Tibial artery (tissue), 4 donors: ENCODE results near the gene IFNA5.

ENCODE experiments used
- DNase-seq, 2 donors: peaks; one replicate each; pipeline ENCODE4 v3.0.0-alpha.2; 2019
- H3K27ac ChIP-seq, 2 donors: fragments of 200-600 bp; sonication (generic) in 1 of 2; 1 replicate in 1 of 2; 2 replicates in 1 of 2; pipeline ENCODE4 v1.5.1; 2018 to 2019; ENCODE audit warnings: mild to moderate bottlenecking in 1 of 2
- H3K27me3 ChIP-seq, 2 donors: fragments of 200-600 bp; sonication (generic) in 1 of 2; one replicate each; pipeline versions ENCODE4 v1.5.1 to v1.6.0; 2016 to 2019
- H3K36me3 ChIP-seq, 3 donors: fragments of 200-600 bp; sonication (generic) in 2 of 3; one replicate each; pipeline ENCODE4 v1.5.1; 2016 to 2019; ENCODE audit warnings: mild to moderate bottlenecking in 2 of 3
- H3K4me1 ChIP-seq, 4 donors: fragments of 200-600 bp; sonication (generic) in 2 of 4; 1 replicate in 3 of 4; 2 replicates in 1 of 4; pipeline ENCODE4 v1.5.1; 2016 to 2019
- H3K4me3 ChIP-seq, 2 donors: fragments of 200-600 bp; sonication (generic) in 1 of 2; 1 replicate in 1 of 2; 2 replicates in 1 of 2; pipeline ENCODE4 v1.5.1; 2018 to 2019; ENCODE audit warnings: mild to moderate bottlenecking in 2 of 2
- H3K9me3 ChIP-seq, 3 donors: fragments of 200-600 bp; sonication (generic) in 1 of 3; one replicate each; pipeline ENCODE4 v1.5.1; 2016 to 2019
- CTCF ChIP-seq, 2 experiments: fragments of 200-600 bp in 1 of 2; fragments of 450-650 bp in 1 of 2; IDR thresholded peaks; one replicate each; pipeline ENCODE4 v1.5.1; 2017 to 2019; ENCODE audit warnings: antibody characterized with exemption in 2 of 2, mild to moderate bottlenecking in 1 of 2, moderate library complexity in 1 of 2
- intact Hi-C: fragments of 100-400 bp; cut with DNase I; formaldehyde crosslinking; loops from one replicate; pipeline ENCODE4 v1.15.0; 2023; ENCODE audit warnings: low total_unique reads

Gene IFNA5

GRCh38 chr9:21267485-21268346, 37.4 kb downstream of the IFNA5 start:
- no peak for DNase-seq
- H3K27ac ChIP-seq = no peak overlapping the region
- no peak for TF ChIP-seq CTCF (IDR thresholded peaks at IDR 0.05)
- no peaks in the 10 kb centered on the region for H3K36me3 ChIP-seq
- intact Hi-C loops = no loop called here
- H3K27me3 ChIP-seq = no peaks in the 10 kb centered on the region
- no peak overlapping the region for H3K4me3 ChIP-seq
- H3K9me3 ChIP-seq = peaks cover 0 to 8% (median 0%) of the 10 kb centered on the region in 3 donors
- no peaks in the 10 kb centered on the region for H3K4me1 ChIP-seq

- DNase-seq = no peak
- Histone ChIP-seq H3K27me3 (no peaks in the 10 kb centered on the region), H3K36me3 (no peaks in the 10 kb centered on the region), H3K4me1 (no peaks in the 10 kb centered on the region), H3K9me3 (peaks cover 0 to 8% (median 0%) of the 10 kb centered on the region in 3 donors), H3K4me3 (no peak overlapping the region), H3K27ac (no peak overlapping the region)
- intact Hi-C loops = no loop called here
- TF ChIP-seq CTCF (IDR thresholded peaks at IDR 0.05) = no peak
These were observed 38.2 kb downstream of the IFNA5 start for GRCh38 chr9:21266733-21267484.

GRCh38 chr9:21265421-21266189, 39.5 kb downstream of the IFNA5 start:
- Histone ChIP-seq H3K4me1 (no peaks in the 10 kb centered on the region), H3K36me3 (no peaks in the 10 kb centered on the region), H3K9me3 (no peaks in the 10 kb centered on the region), H3K27me3 (no peaks in the 10 kb centered on the region), H3K4me3 (no peak overlapping the region), H3K27ac (no peak overlapping the region)
- TF ChIP-seq CTCF (IDR thresholded peaks at IDR 0.05) = no peak
- intact Hi-C loops = no loop called here
- DNase-seq = no peak

- TF ChIP-seq CTCF (IDR thresholded peaks at IDR 0.05) = no peak
- no peak overlapping the region for H3K27ac ChIP-seq
- intact Hi-C loops = no loop called here
- H3K36me3 ChIP-seq = no peaks in the 10 kb centered on the region
- H3K27me3 ChIP-seq = peaks cover 0 to 3% of the 10 kb centered on the region in 2 donors
- no peaks in the 10 kb centered on the region for H3K9me3 ChIP-seq
- DNase-seq = no peak
- H3K4me3 ChIP-seq = no peak overlapping the region
- H3K4me1 ChIP-seq = peaks cover 0 to 3% (median 0%) of the 10 kb centered on the region in 4 donors
These were observed 49.4 kb downstream of the IFNA5 start for GRCh38 chr9:21255538-21256212.
